Measurements from ENCODE around the gene TBC1D16. TPM values are rescaled to one million over a fixed set of nuclear protein-coding genes. Genes with fewer than 3 reads are reported as not detected.
A peak's percentile ranks its signal among the peaks of the same experiment; 100 is the strongest.

Gene TBC1D16
- total RNA-seq, 1 experiment from 2014 or later, result 21.1 TPM

GRCh38 chr17:79915850-79916430 lies 119.7 kb downstream of the TBC1D16 start:
- intact Hi-C loops (cut with micrococcal nuclease), result loop anchor here (1.0 to 5.0 kb wide), 5 partner anchors 64 to 174 kb away; partner anchors contain the start of gene CBX4
- TF ChIP-seq CTCF (IDR thresholded peaks at IDR 0.05; ENCODE audit: unreplicated experiment), result peak; percentile 63
- no TSS peak for BruUV-seq (replicated peaks)
- Mint-ChIP-seq H3K4me1 (ENCODE audit: insufficient read depth, unreplicated experiment) (peaks cover 19% of the 10 kb centered on the region), H3K36me3 (ENCODE audit: insufficient read depth, unreplicated experiment) (no peaks in the 10 kb centered on the region), H3K27me3 (ENCODE audit: insufficient read depth, unreplicated experiment) (no peaks in the 10 kb centered on the region), H3K27ac (ENCODE audit: low read depth, unreplicated experiment) (no peak overlapping the region), H3K9me3 (ENCODE audit: unreplicated experiment) (no peaks in the 10 kb centered on the region), H3K4me3 (ENCODE audit: unreplicated experiment) (no peak overlapping the region)
- ChIA-PET POLR2A (interaction anchor here (0.6 to 4.3 kb wide), 14 partner anchors 8 to 189 kb away, joined by 3 to 19 read pairs (median 4); partner anchors contain the start of genes CBX4 and CBX8), CTCF (interaction anchor here (0.6 to 5.2 kb wide), 26 partner anchors 8 to 175 kb away, joined by 3 to 63 read pairs (median 4); partner anchors contain the start of genes CBX4 and CBX8)
- DNase-seq (ENCODE audit: unreplicated experiment), result peak; percentile 83

DNA sequence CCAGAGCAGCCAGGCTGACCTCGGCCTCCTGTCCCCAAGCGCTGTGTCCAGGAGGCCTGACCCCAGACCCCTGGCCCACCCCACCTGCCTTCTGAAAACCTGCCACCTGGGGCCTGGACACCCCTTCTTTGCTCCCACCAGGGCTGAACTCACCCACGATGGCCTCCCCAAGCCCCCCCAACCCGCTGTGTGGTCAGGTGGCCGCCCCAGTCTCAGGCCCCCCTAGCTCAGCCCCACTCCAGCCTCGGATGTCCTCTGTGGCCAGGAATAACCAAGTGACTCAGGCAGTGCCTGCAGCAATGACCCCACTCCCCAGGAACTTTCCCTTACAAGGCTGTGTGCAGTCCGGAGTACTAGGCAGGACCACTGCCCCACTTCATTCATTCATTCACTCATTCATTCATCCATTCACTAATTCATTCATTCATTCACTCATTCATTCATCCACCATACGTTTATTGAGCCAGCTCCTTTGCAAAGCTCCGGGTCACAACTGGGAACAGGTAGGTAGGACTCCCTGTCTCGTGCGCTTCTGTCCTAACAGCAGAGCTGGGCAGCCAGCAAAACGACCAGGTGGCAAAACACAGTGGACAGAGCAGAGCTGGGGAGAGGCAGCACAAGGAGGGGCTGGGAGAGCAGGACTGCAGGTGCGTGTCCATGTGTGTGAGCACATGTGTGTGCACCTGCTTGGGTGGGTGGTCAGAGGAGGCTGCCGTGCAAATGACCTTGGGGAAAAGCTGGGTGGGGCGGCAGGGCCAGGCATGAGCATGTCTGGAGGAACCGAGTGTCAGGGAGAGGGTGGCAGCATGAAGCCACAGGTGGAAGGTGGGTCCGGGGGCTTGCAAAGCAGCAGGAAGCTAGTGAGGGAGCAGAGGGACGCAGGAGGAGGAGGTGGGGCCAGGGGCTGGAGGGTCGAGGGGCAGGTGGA lies 120.6 kb downstream of the TBC1D16 start:
- H3K27ac Mint-ChIP-seq (ENCODE audit: low read depth, unreplicated experiment), result no peak overlapping the region
- intact Hi-C loops (cut with micrococcal nuclease), result loop anchor here (5.0 kb wide), 1 partner anchor 63 kb away; no protein-coding TSS in a partner anchor
- POLR2A ChIA-PET, result interaction anchor here (0.6 to 4.3 kb wide), 12 partner anchors 12 to 189 kb away, joined by 3 to 19 read pairs (median 4); partner anchors contain the start of gene CBX4
- no peak for DNase-seq (ENCODE audit: unreplicated experiment)
- H3K4me1 Mint-ChIP-seq (ENCODE audit: insufficient read depth, unreplicated experiment), result peaks cover 19% of the 10 kb centered on the region
- H3K36me3 Mint-ChIP-seq (ENCODE audit: insufficient read depth, unreplicated experiment), result no peaks in the 10 kb centered on the region
- BruUV-seq (replicated peaks), result no TSS peak
- no peak for TF ChIP-seq CTCF (IDR thresholded peaks at IDR 0.05; ENCODE audit: unreplicated experiment)
- H3K27me3 Mint-ChIP-seq (ENCODE audit: insufficient read depth, unreplicated experiment), result no peaks in the 10 kb centered on the region
- H3K9me3 Mint-ChIP-seq (ENCODE audit: unreplicated experiment), result no peaks in the 10 kb centered on the region
- CTCF ChIA-PET, result interaction anchor here (0.6 to 5.2 kb wide), 21 partner anchors 9 to 174 kb away, joined by 3 to 63 read pairs (median 4); partner anchors contain the start of gene CBX4
- H3K4me3 Mint-ChIP-seq (ENCODE audit: unreplicated experiment), result no peak overlapping the region

DNA sequence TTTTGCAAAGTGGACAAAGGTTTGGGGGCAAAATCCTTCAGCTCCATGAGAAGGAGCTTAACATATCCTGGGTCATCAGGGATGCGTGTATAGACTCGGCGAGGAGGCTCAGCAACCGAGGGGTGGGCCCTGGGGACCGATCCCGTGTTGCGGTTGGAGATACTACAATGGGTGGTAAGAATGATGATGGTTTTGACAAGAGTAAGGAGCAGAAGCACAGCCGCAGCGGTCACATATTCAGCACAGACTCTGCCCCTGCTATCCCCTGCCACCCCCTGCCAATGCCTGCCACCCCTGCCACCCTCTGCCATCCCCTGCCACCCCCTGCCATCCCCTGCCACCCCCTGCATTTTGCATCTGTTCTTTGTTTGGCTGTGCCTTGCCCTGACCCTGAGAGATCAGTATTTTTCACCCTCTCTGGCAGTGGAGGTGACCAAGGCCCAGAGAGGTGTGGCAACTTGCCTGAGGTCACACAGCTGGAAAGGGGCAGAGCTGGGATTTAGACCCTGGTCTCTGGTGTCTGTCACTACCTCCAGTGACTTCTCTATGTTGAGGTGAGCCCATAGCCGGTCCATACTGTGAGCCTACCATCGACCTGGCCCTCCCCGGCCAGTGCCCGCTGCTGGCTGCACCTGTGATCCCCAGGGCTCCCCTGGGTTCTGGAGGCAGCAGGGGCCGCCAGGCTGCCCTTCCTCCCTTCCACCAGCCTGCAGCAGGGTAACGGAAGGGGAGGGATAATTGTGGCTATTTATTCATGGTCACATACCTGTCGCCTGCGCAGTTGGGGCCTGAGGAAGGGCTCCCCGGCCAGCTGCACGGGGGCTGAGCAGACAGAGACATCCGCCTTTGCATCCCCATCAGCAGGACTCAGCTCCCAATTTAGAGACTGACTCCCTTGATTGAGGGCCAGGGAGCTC lies 121.5 kb downstream of the TBC1D16 start:
- TF ChIP-seq CTCF (IDR thresholded peaks at IDR 0.05; ENCODE audit: unreplicated experiment), result no peak
- Mint-ChIP-seq H3K4me3 (ENCODE audit: unreplicated experiment) (no peak overlapping the region), H3K9me3 (ENCODE audit: unreplicated experiment) (no peaks in the 10 kb centered on the region), H3K4me1 (ENCODE audit: insufficient read depth, unreplicated experiment) (peaks cover 16% of the 10 kb centered on the region), H3K27ac (ENCODE audit: low read depth, unreplicated experiment) (no peak overlapping the region), H3K36me3 (ENCODE audit: insufficient read depth, unreplicated experiment) (no peaks in the 10 kb centered on the region), H3K27me3 (ENCODE audit: insufficient read depth, unreplicated experiment) (no peaks in the 10 kb centered on the region)
- intact Hi-C loops (cut with micrococcal nuclease), result no loop called here
- no peak for DNase-seq (ENCODE audit: unreplicated experiment)
- POLR2A ChIA-PET, result interaction anchor here (0.6 to 4.3 kb wide), 2 partner anchors 30 to 64 kb away, joined by 3 to 19 read pairs; no protein-coding TSS in a partner anchor
- CTCF ChIA-PET, result interaction anchor here (0.7 to 5.2 kb wide), 4 partner anchors 14 to 173 kb away, joined by 3 to 63 read pairs (median 12); no protein-coding TSS in a partner anchor
- BruUV-seq (replicated peaks), result no TSS peak
